ENCODE measurements around the gene PPM1A.
"Not testable (repeated sequence)": the region's sequence is repeated elsewhere in the genome, so short reads cannot be mapped to it uniquely, and the experiment has no call there.

PPM1A gene

DNA sequence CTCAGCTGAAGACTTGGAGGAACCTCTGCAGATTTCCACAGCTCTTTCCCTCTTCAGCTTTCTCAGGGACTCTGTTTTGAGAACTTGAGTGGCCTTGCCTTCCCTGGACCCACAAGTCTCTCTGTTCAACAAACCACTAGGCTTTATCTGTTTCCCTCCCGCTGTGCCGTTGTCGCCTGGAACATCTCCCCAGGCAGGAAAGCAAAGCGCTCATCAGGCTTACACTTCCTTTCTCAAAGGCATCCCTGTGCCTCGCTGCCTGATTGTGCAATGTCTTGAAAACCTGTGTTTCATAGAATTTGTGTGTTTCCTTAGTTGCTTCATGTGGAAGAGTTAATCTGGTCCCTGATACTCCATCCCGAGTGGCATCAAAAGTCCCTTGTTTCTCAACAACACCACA, 64.1 kb downstream of the PPM1A start:
- DNase-seq (ENCODE audit: low read depth) = no peak
- no peak overlapping the region for H3K4me3 ChIP-seq (ENCODE audit: low read depth, low read length)
- TF ChIP-seq, protein P1, sequence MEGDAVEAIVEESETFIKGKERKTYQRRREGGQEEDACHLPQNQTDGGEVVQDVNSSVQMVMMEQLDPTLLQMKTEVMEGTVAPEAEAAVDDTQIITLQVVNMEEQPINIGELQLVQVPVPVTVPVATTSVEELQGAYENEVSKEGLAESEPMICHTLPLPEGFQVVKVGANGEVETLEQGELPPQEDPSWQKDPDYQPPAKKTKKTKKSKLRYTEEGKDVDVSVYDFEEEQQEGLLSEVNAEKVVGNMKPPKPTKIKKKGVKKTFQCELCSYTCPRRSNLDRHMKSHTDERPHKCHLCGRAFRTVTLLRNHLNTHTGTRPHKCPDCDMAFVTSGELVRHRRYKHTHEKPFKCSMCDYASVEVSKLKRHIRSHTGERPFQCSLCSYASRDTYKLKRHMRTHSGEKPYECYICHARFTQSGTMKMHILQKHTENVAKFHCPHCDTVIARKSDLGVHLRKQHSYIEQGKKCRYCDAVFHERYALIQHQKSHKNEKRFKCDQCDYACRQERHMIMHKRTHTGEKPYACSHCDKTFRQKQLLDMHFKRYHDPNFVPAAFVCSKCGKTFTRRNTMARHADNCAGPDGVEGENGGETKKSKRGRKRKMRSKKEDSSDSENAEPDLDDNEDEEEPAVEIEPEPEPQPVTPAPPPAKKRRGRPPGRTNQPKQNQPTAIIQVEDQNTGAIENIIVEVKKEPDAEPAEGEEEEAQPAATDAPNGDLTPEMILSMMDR (IDR thresholded peaks at IDR 0.05; ENCODE audit: insufficient read depth, low read depth, low read length, missing control alignments) = no peak

DNA sequence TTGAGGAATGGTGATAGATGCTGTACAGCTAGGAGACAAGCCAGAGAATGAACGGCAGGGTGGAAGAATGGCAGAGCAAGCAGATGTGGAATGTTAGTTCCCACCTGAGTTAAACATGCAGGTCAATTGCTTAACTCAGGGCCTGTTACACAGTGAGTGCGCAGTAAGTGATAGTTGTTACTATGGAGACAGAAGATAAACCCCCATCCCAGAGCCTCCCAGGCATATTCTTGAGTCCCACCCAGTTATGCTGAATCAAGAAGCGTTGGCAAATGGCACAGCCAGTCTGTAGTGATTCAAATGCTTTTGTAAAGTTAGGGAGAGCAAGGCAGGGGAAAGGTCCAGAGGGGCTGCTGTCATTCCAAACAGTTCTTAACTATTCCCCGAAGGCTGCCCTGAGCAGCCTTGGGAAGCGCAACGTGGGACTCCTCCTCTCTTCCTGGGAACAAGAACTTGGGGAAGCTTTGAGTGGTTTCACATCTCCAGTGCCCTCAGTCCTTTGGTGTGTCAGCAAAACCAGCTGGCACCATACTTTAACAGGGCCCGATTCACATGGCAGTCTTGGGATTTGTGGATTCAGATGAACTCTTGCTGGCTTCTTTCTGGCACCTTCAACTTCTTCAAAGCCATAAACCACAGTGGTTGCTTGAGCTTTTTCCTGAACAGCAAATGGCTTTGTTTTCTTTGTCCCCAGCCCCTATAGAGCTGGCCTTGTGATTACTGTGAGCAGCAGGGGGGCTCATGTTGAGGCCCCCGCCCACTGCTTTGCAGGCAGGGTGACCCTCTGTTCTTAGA, 66.4 kb downstream of the PPM1A start:
- H3K4me3 ChIP-seq (ENCODE audit: low read depth, low read length) = no peak overlapping the region
- TF ChIP-seq, protein P1 (IDR thresholded peaks at IDR 0.05; ENCODE audit: insufficient read depth, low read depth, low read length, missing control alignments) = no peak
- no peak for DNase-seq (ENCODE audit: low read depth)

DNA sequence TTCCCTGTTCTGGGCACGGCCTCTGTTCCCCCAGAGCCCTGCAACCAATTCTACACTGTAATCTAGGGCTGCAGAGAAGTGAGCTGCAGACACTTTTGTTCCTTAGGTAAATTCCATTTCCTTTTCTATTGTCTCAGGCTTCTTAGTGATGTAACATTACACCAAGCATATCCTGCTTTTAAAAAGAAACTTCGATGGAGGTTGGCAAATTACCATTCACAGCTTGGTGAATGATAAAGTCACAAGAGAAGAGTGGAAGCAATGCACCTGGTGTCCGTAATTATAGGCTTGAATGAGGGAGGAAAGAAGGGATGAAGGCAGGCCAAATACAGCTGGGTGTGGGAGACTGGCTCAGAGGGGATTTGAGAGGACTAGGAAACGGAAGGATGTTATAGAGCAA, 68.6 kb downstream of the PPM1A start:
- DNase-seq (ENCODE audit: low read depth) = no peak
- no peak overlapping the region for H3K4me3 ChIP-seq (ENCODE audit: low read depth, low read length)
- TF ChIP-seq, protein P1 (IDR thresholded peaks at IDR 0.05; ENCODE audit: insufficient read depth, low read depth, low read length, missing control alignments) = no peak

DNA sequence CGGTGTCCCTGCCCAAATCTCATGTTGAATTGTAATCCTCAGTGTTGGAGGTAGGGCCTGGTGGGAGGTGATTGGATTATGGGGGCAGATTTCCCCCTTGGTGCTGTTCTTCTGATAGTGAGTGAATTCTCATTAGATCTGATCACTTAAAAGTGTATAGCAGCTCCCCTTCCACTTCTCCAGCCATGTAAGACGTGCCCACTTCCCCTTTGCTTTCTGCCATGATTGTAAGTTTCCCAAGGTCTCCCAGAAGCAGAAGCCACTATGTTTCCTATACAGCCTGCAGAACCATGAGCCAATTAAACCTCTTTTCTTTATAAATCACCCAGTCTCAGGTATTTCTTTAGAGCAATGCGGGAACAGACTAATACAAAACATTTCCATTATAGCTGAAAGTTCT, 71.8 kb downstream of the PPM1A start:
- not testable (repeated sequence) for DNase-seq (ENCODE audit: low read depth); H3K4me3 ChIP-seq (ENCODE audit: low read depth, low read length)

DNA sequence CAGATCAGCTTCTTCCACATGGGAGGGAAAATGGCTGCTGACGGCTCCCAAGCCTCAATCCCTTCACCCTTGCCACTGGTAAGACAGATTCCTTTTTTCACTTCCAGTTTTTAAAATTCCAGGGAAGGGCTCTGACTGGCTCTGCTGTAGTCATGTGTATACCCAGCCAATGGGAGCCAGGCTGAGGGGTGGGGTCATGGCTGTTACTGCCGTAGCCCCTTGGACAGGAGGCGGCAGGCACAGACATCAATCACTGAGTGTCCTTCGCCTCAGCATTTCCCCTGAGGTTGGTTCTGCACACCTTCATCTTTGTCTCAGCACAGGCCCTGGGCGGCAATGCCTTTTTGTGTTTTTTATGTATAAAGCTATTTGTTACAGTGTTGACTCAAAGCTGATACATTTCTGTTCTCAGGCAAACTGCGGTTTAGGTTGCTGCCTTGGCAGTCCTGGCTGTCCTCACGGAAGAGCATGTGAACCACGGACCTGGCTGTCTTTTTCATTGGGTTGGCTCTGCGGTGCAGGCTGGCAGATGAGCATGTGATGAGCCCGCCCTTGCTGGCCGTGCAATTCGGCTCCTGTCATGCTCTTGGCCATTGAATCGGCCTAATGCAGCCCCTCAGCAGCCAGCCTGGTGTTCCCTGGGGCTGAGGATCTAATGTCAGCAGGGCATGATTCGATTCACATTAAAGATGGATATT, 74.3 kb downstream of the PPM1A start:
- no peak for DNase-seq (ENCODE audit: low read depth)
- H3K4me3 ChIP-seq (ENCODE audit: low read depth, low read length) = no peak overlapping the region
- TF ChIP-seq, protein P1 (IDR thresholded peaks at IDR 0.05; ENCODE audit: insufficient read depth, low read depth, low read length, missing control alignments) = no peak

DNA sequence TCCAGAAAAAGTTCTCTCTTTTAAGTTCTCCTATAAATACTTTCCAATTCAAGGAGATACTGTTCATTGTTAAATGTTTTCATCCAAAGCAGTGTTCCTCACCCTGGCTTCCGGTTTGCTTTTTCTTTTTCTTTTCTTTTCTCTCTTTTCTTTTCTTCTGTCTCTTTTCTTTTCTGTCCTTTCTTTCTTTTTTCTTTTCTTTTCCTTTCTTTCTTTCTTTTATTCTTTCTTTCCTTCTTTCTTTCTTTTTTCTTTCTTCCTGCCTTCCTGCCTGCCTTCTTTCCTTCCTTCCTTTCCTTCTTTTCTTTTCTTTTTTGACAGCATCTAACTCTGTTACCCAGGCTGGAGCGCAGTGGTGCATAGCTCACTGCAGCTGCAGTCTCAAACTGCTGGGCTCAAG, 75.8 kb downstream of the PPM1A start:
- H3K4me3 ChIP-seq (ENCODE audit: low read depth, low read length) = no peak overlapping the region
- TF ChIP-seq, protein P1 (IDR thresholded peaks at IDR 0.05; ENCODE audit: insufficient read depth, low read depth, low read length, missing control alignments) = no peak
- no peak for DNase-seq (ENCODE audit: low read depth)

DNA sequence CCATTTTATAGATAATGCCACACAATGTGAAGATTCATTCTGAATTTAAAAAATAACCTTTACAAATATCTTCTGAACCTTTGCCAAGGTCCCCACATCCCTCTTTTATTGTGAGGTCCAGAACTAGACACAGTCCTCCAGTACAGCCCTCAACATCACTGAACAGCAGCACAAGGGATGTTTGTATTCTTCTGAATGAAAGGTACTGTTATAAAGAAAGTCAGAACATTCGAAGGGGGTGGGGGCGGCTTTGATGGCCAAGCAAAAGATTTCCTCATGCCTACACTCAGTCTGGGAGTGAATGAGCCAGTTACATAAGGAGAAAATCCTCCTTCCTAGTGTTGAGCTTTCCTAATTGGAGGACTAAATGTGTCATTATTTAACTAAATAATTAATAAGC, 77.3 kb downstream of the PPM1A start:
- DNase-seq (ENCODE audit: low read depth) = no peak
- H3K4me3 ChIP-seq (ENCODE audit: low read depth, low read length) = no peak overlapping the region
- TF ChIP-seq, protein P1 (IDR thresholded peaks at IDR 0.05; ENCODE audit: insufficient read depth, low read depth, low read length, missing control alignments) = no peak
